CD4-positive, alpha-beta T cell (primary cell): ENCODE measurements around the gene RNU6-8. TPM values are rescaled to one million over a fixed set of nuclear protein-coding genes. Genes with fewer than 3 reads are reported as not detected.

Experiments
- ATAC-seq: fragments of 200-7000 bp; cut with Tn5 transposase; one replicate; pipeline ENCODE4 v1.10.0; 2022; ENCODE audit warnings: mild to moderate bottlenecking; ENCODE audit not compliant: poor library complexity
- CTCF ChIA-PET: fragments of 350-600 bp; sonication (Branson Sonifier 250); formaldehyde crosslinking; loops from one replicate; lab custom pipeline; 2021; ENCODE audit warnings: antibody characterized with exemption, inconsistent platforms; lab: Charles Lee
- POLR2A ChIA-PET: fragments of 350-600 bp; sonication (Branson Sonifier 250); formaldehyde crosslinking; loops from one replicate; lab custom pipeline; 2021; ENCODE audit warnings: antibody characterized with exemption, inconsistent platforms; lab: Charles Lee
- DNase-seq, 14 experiments: peaks; one replicate each; pipeline ENCODE4 v3.0.0-alpha.2; 2013 to 2020; ENCODE audit warnings: mixed read lengths in 2 of 14
- H3K27ac ChIP-seq, 2 donors: one replicate each; pipeline versions ENCODE4 v1.5.1 to v1.7.0; 2013; ENCODE audit warnings: low read length in 2 of 2, low read depth in 1 of 2, mild to moderate bottlenecking in 1 of 2
- H3K27me3 ChIP-seq, 2 experiments: 1 replicate in 1 of 2; 2 replicates in 1 of 2; pipeline versions ENCODE4 v1.6.1 to v1.7.0; 2013; ENCODE audit warnings: low read length in 2 of 2, control low read depth in 1 of 2, mild to moderate bottlenecking in 1 of 2, moderate library complexity in 1 of 2; ENCODE audit not compliant: insufficient read depth in 2 of 2, control insufficient read depth in 1 of 2
- H3K36me3 ChIP-seq: one replicate; pipeline ENCODE4 v1.6.1; 2013; ENCODE audit warnings: low read length, control low read depth; ENCODE audit not compliant: insufficient read depth
- H3K4me1 ChIP-seq: one replicate; pipeline ENCODE4 v1.6.1; 2013; ENCODE audit warnings: low read length, control low read depth; ENCODE audit not compliant: insufficient read depth
- H3K4me3 ChIP-seq: one replicate; pipeline ENCODE4 v1.5.1; 2013; ENCODE audit warnings: mild to moderate bottlenecking, low read length, moderate library complexity
- H3K9me3 ChIP-seq, 2 experiments: 1 replicate in 1 of 2; 2 replicates in 1 of 2; pipeline versions ENCODE4 v1.6.1 to v1.7.0; 2013; ENCODE audit warnings: low read length in 2 of 2, mild to moderate bottlenecking in 2 of 2, control low read depth in 1 of 2, moderate library complexity in 1 of 2; ENCODE audit not compliant: control insufficient read depth in 1 of 2, insufficient read depth in 1 of 2
- H3K27ac Mint-ChIP-seq: one replicate; pipeline ENCODE4 v1.8.0; 2020; ENCODE audit warnings: mixed read lengths
- H3K27me3 Mint-ChIP-seq: one replicate; pipeline ENCODE4 v1.8.0; 2021; ENCODE audit warnings: mixed read lengths
- H3K36me3 Mint-ChIP-seq: one replicate; pipeline ENCODE4 v1.8.0; 2021; ENCODE audit warnings: low read depth, mixed read lengths
- H3K4me1 Mint-ChIP-seq: one replicate; pipeline ENCODE4 v1.8.0; 2021; ENCODE audit warnings: low read depth, mixed read lengths
- H3K4me3 Mint-ChIP-seq: one replicate; pipeline ENCODE4 v1.8.0; 2020; ENCODE audit warnings: mild to moderate bottlenecking, mixed read lengths
- H3K9me3 Mint-ChIP-seq: one replicate; pipeline ENCODE4 v1.8.0; 2020; ENCODE audit warnings: mixed read lengths
- CTCF ChIP-seq: fragments of 200-600 bp; IDR thresholded peaks from one replicate; pipeline ENCODE4 v1.8.0; 2022; ENCODE audit warnings: antibody characterized with exemption, mild to moderate bottlenecking
- intact Hi-C, 2 experiments: fragments of 100-400 bp; cut with DNase I in 1 of 2; cut with micrococcal nuclease in 1 of 2; formaldehyde crosslinking; loops; one replicate each; pipeline versions ENCODE4 v1.15.1 to v1.9.0; 2023 to 2025; cut with DNase I, micrococcal nuclease
- total RNA-seq, 174 experiments: library from RNA in 2 of 174; stranded (reverse) in 2 of 174; gene quantifications; one replicate each; pipeline ENCODE4 v1.2.3 and lab custom pipeline; 2021 to 2026

Gene RNU6-8
- total RNA-seq, 2 experiments from 2014 or later: not detected

- no peaks in the 10 kb centered on the region for H3K9me3 Mint-ChIP-seq
- Histone ChIP-seq H3K9me3 (no peaks in the 10 kb centered on the region), H3K27ac (no peak overlapping the region), H3K4me3 (no peak overlapping the region), H3K36me3 (no peaks in the 10 kb centered on the region), H3K27me3 (no peaks in the 10 kb centered on the region), H3K4me1 (no peaks in the 10 kb centered on the region)
- intact Hi-C loops: no loop called here
- no peak for DNase-seq
- ChIA-PET CTCF (no interaction called here), POLR2A (no interaction called here)
- TF ChIP-seq CTCF: no peak
- H3K4me1 Mint-ChIP-seq: no peaks in the 10 kb centered on the region
- no peak for ATAC-seq
- H3K36me3 Mint-ChIP-seq: no peaks in the 10 kb centered on the region
- no peak overlapping the region for H3K4me3 Mint-ChIP-seq
- no peak overlapping the region for H3K27ac Mint-ChIP-seq
- H3K27me3 Mint-ChIP-seq: no peaks in the 10 kb centered on the region
Measured at GRCh38 chr14:32226056-32226455, 23.0 kb upstream of the RNU6-8 start.

- ChIA-PET CTCF (no interaction called here), POLR2A (no interaction called here)
- Mint-ChIP-seq H3K4me3 (no peak overlapping the region), H3K27ac (no peak overlapping the region), H3K4me1 (no peaks in the 10 kb centered on the region), H3K9me3 (no peaks in the 10 kb centered on the region), H3K36me3 (no peaks in the 10 kb centered on the region), H3K27me3 (no peaks in the 10 kb centered on the region)
- Histone ChIP-seq H3K4me1 (no peaks in the 10 kb centered on the region), H3K9me3 (no peaks in the 10 kb centered on the region), H3K27me3 (no peaks in the 10 kb centered on the region), H3K27ac (no peak overlapping the region), H3K36me3 (no peaks in the 10 kb centered on the region), H3K4me3 (no peak overlapping the region)
- ATAC-seq: no peak
- intact Hi-C loops: no loop called here
- DNase-seq: no peak
- no peak for TF ChIP-seq CTCF
Measured at GRCh38 chr14:32225378-32225920, 22.4 kb upstream of the RNU6-8 start.

- Mint-ChIP-seq H3K4me1 (no peaks in the 10 kb centered on the region), H3K27ac (no peak overlapping the region), H3K36me3 (no peaks in the 10 kb centered on the region), H3K27me3 (no peaks in the 10 kb centered on the region), H3K9me3 (no peaks in the 10 kb centered on the region), H3K4me3 (no peak overlapping the region)
- no peak for TF ChIP-seq CTCF
- CTCF ChIA-PET: no interaction called here
- POLR2A ChIA-PET: interaction anchor here (1.0 kb wide), 1 partner anchor 15 kb away, joined by 3 read pairs; no protein-coding TSS in a partner anchor
- H3K9me3 ChIP-seq: no peaks in the 10 kb centered on the region
- ATAC-seq: peak; percentile 65
- H3K27ac ChIP-seq: no peak overlapping the region
- no peak overlapping the region for H3K4me3 ChIP-seq
- intact Hi-C loops: no loop called here
- H3K36me3 ChIP-seq: no peaks in the 10 kb centered on the region
- H3K27me3 ChIP-seq: no peaks in the 10 kb centered on the region
- no peaks in the 10 kb centered on the region for H3K4me1 ChIP-seq
- peak in 3 of 14 experiments; percentile 33 to 45 (median 40) for DNase-seq
Measured at GRCh38 chr14:32224737-32225377, 21.8 kb upstream of the RNU6-8 start.
